GM18526 (cell line): ENCODE results near the gene KANSL1.

ENCODE experiments used
- POLR2A ChIP-seq: IDR thresholded peaks from 3 replicates; pipeline ENCODE4 v1.6.1; 2011; ENCODE audit not compliant: insufficient read length; ENCODE audit errors: extremely low read depth

Gene KANSL1

DNA sequence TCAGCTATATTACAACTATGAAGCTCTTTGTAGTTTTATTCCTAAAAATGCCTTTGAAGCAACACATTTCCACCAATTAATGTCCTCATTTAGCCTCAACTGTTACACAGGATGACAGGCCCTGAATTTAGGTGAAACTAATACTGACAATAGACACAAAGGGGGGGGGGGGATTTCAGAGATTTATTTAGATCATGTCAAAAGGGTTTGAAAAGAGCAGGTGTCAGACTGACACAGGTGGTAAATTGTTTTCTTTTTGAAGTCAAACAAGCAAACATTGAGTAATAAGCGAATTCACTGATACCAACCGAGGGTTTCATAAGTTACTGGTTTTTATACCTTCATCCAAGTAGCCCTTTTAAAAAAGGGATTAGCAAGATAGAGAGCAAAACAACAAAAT is 40.8 kb downstream of the KANSL1 start:
- no peak for TF ChIP-seq POLR2A

DNA sequence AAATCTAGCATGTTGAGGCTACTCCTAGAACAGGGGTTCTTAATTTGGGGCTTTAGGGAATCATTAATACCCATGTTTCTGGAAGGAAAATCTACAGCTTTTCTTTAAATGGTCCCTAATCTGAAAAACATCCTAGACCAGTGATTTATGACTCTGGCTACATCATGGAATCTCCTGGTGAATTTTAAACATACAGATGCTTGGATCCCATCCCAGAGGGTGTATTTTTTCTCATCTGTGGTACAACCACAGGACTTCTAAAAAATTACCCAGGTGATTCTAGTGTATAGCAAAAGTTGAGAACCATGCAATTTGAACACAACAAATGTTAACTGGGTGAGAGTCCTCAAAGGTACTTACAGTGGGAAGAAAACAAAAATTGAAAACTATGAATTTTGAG is 41.5 kb downstream of the KANSL1 start:
- TF ChIP-seq POLR2A = no peak

DNA sequence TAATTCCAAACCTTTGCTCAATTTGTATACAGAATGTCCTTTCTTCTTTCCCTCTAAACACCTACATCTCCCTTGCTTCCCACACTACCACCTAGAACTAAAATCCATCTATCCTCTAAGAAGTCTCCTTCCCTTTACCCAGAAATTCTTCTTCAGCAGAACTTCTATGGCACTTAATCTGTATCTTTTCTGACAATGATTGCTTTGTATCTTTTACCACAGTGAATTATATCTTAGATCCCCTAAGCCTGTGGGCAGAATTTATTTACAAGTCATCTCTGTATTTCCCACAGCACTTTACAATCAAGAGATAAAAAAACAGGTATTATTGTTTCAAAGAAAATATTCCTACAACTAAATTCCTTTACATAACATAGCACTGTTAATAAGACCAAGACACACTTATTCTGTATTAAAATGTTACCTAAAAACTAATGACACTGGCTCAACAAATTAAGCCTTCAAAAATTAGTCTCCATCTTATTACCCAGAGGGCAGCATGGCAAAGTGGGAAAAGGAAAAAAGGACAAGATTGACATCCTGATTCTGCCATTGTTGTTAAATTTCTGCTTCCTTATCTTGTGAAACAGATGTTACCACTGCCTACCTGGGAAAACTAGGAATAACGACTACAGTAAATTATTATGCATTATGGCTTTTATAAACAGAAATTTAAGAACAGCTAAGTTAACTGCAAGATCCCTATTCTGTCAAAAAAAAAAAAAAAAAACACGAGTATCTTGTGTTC is 42.8 kb downstream of the KANSL1 start:
- no peak for TF ChIP-seq POLR2A

DNA sequence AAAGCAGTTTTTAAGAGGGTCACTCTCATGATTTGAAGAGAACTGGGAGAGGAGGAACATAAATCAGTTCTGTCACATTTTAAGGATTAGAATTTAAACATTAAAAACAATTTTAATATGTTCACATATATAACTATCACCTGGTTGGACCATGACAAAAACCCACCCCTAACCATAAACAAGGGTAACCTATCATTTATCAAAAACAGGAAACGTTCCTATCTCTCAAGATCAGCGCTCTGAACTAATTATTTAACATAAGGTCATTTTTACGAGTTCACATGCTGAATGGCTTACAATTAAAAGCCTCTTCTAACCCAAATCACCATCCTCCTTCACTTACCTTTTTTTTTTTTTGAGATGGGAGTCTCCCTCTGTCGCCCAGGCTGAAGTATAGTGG is 45.0 kb downstream of the KANSL1 start:
- TF ChIP-seq POLR2A = no peak

DNA sequence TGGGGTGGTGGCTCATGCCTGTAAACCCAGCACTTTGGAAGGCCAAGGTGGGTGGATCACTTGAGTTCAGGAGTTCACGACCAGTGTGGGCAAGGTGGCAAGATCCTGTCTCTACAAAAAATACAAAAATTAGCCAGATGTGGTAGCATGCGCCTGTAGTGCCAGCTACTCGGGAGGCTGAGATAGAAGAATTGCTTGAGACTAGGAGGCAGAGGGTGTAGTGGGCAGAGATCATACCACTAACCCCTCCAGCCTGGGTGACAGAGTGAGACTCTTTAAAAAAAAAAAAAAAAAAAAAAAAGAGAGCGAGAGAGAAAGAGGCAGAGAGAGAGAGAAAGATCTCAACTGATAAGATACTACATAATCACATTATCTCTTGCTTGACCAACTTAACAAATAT is 45.9 kb downstream of the KANSL1 start:
- TF ChIP-seq POLR2A = no peak

DNA sequence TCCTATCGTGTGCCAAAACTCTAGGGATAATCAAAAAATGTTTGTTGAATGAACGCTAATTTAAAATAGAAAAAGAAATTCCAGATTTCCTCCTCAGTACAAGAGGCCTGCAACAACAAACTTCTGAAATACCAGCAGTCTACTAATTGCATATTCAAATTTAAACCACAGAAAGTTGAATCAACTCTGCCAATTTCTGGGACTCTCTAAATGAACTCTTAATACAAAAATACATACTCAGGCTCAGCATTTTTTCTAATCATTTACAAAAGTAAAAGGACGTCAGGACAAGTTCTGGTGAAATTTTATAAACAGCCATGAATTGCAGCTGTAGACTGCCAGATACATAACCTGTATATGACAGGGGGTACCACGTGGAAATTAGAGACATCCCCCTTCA is 49.0 kb downstream of the KANSL1 start:
- no peak for TF ChIP-seq POLR2A

DNA sequence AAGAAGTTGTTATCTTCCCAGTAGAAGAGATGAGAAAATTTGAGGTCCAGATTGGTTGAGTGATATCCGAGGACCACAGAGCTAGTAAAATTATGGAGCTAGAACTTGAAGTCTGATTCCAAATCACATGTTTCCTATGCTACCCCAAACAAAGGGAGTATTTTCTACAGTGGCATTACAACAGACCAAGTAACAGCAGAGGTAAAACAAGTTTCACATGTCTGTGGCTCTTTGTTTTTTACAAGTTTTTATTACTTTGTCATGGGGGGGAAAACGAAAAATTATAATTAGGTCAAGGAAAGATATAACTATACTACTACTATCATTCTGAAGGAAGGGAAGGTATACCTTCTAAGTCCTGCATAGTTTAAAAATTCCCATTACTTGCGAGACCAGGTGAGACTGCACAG is 49.4 kb downstream of the KANSL1 start:
- TF ChIP-seq POLR2A = no peak

DNA sequence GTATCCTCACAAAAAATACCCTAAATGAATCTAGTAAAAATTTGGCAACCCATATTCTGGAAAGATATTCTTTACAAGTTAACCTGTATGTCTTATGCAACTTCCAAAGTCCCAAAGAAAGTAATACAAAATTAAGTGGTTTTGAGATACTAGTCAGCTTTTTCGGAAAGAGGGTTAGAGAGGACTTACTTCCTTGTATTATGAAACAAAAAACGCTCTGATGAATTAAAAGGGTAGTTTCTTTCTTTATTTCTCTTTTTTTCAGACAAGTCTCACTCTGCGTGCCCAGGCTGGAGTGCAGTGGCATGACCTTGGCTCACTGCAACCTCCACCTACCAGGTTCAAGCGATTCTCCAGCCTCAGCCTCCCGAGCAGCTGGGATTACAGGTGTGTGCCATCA is 51.6 kb downstream of the KANSL1 start:
- no peak for TF ChIP-seq POLR2A

DNA sequence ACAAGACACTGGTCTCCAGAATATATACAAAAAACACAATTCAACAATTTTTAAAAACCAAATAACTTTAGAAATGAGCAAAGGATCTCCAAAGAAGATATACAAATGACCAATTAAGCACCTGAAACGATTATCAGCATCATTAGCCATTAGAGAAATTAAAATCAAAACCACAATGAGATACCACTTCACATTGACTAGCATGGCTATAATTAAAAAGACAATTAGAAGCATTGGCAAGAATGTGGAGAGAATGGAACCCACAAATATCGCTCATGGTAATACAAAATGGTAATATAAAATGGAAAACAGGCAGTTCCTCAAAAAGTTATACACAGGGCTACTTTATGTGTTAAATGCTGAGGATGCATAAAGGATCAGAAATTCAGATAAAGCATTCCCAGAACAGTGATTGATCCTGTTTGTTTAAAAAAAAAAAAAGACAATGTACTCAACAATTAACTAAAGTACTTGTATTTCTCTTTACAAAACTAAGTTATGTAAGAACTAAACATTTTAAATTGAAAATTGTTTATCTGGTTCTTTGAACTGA is 52.5 kb downstream of the KANSL1 start:
- TF ChIP-seq POLR2A = no peak

DNA sequence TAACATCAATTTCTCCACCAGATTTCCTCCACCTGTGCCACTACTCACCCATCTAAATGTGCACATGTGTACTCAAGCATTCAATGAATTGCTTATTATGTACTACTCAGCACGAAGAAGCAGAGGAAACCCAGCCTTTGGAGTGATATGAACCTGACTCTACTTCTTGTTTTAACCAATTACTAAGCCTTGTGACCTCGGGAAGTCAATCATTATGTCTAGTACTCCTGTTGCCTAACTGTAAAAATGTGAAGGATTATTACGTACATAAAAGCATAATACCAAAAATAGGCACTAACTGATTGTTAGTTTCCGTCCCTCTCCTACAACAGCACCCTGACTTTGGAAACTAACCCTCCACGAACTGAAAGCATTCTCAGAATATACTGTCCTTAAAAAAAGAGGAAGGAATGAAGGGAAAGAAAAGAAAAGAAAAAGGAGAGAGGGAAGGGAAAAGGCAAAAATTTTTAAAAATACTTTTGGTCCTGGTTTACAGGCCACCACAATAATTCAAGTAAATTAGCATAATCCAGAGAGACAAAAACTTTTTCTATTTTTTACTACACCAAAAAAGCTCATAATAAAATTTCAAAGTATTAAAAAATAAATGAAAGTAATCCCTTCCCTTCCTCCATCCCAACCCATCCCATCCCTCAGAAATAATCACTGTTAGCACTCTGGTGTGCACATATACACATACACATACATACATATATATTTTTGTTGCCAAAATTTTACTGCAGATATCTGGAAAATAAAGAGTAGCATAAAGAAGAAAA is 53.6 kb downstream of the KANSL1 start:
- TF ChIP-seq POLR2A = no peak

DNA sequence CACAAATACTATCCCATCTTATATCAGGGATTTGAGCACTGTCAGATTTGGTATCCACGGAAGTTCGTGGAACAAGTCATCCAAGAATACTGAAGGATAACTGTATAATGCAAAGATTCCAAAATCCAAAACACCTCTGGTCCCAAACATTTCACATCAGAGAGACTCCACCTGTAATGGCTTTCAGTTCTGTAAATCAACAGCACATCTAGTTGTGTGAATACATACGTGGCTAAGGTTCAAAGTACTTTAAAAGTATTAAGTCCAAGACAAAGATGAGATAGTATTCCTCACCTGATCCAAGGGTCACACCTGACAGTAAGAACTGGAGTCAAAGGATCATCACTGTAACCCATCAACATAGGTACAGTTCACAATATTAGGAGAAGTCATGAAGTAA is 54.8 kb downstream of the KANSL1 start:
- no peak for TF ChIP-seq POLR2A

DNA sequence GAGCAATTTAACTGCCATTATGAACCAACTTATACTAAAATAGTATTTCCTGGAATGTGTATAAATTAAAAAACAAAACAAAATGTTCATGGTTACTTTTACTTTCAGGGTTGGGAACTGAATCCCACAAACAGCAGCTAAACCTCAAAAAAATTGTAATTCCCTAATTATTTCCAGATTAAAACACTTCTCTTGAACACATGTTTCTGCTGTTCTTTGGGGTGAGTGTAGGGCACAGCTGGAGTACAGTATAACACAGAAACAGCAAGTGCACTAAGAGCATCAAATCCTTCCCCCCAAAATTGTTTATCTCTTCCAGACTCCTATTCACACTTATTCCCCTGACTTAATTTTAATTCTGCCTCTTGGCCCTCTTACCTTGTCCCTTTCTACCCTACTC is 56.4 kb downstream of the KANSL1 start:
- no peak for TF ChIP-seq POLR2A

DNA sequence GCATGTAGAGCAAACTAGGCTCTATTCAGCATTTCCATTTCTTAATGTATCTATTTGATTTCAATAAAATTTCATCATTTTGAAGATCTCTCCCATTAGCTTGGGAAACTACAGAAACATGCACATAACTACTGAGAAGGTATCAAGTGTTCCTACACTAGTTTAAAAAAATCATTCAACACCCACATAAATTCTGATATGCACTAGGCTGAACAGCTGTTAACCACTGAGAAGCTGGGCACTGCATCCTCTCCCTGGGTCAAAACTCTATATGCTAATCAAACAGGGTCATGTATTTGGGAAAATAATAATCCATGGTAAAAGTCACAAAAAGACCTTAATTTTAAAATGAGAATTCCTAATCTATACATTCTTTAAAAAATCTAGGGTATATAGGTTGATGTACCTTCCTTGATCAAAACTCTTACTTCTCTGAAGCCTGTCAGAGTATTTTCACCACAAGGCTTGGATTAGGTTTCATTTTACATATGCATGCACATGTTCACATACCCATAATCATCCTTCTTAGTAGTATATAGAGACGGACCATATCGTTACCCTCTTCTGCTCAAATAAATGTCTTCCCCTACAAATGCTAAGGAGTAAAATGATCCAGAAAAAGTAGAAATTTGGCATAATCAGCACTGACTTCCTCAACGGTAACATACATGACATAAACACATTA is 57.2 kb downstream of the KANSL1 start:
- no peak for TF ChIP-seq POLR2A

DNA sequence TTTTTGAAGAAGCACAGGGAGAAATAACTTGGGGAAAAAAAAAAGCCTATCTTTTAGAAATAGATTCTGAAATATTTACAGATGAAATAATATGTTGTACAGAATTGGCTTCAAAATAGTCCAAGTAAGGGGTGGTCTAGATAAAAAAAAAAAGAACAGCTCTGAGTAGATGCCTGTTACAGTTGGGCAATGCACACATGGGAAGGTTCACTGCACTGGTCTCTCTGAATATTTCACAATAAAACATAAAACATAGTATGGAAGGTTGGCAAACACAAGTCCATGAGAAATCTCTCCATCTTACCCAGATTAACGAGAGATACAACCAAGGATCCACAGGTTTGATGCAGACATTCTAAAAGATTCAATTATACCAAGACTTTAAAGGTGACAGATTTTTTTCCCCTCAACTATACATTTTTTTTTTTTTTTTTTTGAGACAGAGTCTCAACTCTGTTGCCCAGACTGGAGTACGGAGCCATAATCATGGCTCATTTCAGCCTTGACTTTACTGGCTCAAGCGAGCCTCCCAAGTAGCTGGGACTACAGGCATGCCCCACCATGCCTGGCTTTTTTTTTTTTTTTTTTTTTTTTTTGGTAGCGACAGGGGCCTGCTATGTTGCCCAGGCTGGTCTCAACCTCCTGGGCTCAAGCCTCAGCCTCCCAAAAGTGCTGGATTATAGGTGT is 58.0 kb downstream of the KANSL1 start:
- no peak for TF ChIP-seq POLR2A

DNA sequence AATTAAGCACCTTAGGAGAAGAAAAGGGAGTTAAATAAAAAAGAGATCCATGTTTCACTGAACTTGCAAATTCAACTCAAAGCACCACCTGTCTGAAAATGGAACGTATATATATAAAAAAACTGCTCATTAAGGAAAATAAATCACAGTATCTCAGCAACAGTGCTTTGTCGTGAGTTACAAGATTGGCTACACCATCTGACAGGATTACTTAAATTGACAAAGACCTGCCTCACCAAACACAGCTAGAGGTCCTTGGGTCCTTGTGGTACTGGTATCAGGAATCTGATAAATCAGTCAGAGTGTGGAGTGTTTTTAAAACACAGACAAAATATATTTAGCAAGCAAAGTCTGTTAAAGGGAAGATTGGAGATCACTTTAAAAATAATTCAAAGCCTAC is 63.9 kb downstream of the KANSL1 start:
- TF ChIP-seq POLR2A = no peak
